GM18505 (cell line): ENCODE results near the gene SMTN.

Experiments
- ATAC-seq: cut with Tn5 transposase; IDR thresholded peaks from one replicate; pipeline ENCODE4 v1.9.1; 2021; ENCODE audit not compliant: unreplicated experiment
- POLR2A ChIP-seq: IDR thresholded peaks from 4 replicates; pipeline ENCODE4 v1.6.1; 2011; ENCODE audit warnings: borderline replicate concordance; ENCODE audit not compliant: insufficient read depth, insufficient read length; ENCODE audit errors: extremely low read depth

SMTN gene

DNA sequence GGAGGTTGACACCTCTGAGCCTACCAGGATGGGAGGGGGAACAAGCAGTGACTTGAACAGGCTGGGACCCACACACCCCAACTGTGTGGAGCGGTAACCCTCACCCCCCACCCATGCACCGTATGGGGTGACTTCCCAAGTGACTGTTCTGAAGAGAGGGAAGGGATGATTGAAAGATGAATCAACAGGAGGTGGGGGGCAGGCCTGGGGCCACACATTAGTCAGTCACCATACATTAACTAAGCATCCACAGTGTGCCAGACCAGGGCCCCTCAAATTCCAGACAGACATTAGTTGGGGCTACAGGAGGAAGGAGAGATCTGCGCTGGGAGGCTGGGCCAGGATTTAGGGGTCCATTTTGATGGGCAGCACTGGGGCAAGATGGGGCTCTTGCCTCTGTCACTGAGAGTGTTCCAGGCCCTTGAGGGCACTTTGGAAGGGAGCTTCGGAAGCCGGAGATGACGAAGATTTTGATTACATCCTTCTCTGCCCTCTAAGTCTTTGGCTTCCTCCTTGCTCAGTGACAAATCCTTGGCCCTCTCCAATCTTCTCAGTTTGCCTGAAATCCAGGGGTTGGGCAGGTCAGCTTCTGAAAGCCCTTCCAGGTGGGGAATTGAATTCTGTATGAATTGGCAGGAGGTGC, 966 bp downstream of the SMTN start:
- no peak for ATAC-seq
- TF ChIP-seq POLR2A = no peak

DNA sequence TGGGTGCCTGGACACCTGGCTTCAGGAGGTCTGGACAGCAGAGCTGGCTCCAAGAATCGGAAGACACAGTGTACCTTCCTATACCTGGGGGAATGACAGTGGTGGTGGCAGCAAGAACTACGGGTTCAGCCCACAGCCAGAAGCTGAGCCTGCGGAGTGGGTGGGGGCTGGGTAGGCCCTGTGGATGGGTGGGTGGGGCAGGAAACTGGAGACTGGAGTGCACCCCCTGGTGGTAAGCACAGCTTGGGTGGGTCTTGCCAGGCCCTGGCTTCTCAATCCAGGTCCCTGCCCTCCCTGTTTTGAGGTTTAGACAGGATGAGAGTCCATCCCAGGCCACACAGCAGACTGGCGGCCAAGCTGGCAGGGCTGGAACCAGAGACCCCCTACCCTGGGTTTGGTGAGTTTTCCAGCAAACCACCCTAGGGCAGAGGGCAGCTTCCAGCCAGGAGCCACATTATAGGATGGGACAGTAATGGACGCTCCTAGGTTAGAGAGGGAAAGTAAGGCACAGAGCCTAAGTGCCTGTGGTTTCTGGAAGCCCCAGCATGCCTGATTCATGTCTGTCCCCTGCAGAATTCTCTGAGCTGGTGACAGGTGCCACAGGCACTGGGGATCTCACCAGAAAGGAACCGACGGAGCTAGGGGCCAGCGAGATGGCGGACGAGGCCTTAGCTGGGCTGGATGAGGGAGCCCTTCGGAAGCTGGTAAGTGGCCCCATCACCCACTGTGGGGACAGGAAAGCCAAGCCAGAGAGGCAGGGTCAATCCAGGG, 1.7 kb downstream of the SMTN start:
- no peak for ATAC-seq
- TF ChIP-seq POLR2A = peak; percentile 6

DNA sequence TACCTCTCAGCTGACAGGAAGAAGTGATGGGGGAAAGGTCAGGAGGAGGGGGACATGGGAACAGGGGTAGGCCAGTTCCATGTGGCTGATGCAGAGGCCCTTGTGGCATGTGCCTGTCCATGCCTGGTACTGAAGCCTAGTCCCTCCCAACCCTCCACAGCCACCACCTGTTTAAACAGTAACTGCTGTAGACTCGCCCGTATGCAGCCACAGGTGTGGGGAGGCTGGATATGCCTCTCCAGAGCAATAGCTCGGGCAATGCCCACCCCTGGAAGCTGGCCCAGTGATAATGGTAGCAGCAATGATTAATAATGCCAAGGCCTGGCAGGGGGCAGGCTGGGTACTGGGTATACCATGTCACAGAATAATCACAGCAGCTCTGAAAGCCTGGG, 2.3 kb downstream of the SMTN start:
- ATAC-seq = no peak
- TF ChIP-seq POLR2A = no peak

DNA sequence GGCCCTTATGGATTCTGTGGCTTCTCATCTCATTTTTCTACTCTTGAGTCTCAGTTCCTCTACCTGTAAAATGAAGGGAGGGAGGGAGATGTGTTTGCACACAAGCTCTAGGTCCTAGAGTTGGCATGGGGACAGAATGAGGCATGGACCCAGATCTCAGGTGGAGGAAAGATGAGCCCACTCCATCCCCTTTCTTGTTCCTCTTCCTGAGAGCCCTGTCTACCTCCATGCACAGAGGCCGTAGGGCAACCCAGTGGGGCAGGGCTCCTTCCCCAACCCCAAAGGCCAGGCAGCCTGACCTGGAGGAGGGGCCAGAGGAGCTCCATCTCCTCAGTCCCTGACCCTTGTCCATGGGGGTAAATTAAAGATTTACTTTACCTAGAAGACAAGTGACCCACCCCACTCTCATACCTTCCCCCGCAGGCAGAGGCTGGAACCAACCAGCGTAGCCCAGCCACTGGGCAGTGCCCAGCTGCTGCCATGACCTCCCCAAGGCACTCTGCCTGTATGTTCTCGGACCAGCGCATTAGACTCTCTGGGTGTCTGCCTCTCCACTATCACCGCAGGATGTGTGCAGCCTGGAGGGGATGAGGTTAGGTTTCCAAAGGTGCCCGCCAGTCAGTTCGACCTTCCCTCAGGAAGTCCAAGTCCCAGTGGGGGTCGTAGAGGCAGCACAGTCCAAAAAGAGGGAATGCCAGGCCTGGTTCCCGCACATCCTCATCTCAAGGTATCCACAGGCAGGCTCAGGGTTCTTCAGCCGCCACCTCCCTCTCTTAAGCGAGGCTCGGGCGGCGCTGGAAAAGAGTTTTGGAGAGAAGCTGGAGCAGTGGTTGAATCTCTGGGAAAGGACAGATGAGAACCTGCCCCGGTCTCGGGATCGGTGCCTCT, 3.0 kb downstream of the SMTN start:
- no peak for ATAC-seq
- TF ChIP-seq POLR2A = no peak

DNA sequence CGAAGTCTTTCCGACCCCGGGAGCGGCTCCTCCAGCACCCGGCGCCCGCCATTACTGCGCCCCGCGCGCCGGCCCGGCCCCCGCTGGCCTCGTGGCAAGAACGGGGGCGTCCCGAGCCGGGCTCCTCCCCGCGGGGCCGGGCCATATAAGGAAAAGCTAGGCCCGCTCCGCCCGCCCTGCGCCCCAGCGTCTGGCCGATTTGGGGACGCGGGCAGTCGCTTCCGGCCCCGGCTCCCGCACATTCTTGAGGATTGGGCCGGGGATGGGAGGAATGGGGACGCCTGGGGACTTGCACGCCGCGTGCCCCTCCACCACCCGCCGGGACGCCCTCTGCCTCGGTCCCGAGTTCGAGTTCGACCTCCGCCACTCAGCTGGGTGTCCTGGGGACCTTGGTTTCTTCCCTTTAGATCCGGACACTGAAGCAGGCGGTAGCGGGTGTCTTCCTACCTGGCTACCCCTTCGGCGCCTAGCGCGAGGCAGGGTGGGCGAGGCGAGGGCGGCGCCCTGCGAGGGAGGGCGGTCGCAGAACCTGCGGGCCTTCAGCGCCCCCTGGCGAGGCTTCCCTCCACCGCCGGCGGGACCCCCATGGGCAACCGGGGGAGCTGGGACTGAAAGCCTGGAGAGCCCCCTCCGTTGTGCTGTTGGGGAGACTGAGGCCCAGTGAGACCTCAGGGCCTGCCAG, 3.8 kb downstream of the SMTN start:
- ATAC-seq = peak; percentile 59
- TF ChIP-seq POLR2A = peak; percentile 86

DNA sequence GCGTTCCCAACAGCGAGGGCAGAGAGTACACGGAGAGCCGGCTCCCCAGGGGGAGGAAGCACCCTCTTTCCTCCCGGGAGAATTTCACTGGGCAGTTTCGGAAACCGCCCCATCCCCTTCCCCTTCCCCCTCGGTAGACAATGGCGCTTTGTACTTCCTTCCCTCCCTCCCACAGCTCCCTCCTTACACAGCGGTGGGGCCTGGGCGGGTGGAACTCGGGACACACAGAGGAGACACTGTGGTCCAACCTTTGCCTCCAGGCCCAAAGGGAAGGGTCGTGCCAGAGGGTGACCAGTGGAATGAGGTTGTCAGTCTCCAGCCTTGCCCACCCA, 4.3 kb downstream of the SMTN start:
- ATAC-seq = no peak
- TF ChIP-seq POLR2A = no peak

DNA sequence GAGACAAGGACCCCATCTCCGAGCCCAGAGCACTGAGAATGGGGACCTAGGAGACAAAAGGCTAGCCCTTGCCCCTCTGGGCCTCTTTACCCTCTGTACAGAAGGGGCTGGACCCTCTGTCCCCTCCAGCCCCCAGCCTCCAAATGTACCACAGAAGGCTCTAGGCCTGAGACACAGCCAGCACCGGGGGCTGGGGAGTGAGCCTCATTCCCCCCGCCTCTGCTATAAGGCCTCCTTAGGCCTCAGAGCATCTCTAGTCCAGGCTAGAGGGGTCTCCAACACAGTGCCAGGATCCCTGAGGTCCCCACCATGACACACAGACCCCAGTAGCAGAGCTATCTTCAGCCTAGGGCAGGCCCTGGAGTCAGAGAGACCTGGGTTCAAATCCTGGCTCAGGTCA, 4.8 kb downstream of the SMTN start:
- no peak for ATAC-seq
- TF ChIP-seq POLR2A = no peak

DNA sequence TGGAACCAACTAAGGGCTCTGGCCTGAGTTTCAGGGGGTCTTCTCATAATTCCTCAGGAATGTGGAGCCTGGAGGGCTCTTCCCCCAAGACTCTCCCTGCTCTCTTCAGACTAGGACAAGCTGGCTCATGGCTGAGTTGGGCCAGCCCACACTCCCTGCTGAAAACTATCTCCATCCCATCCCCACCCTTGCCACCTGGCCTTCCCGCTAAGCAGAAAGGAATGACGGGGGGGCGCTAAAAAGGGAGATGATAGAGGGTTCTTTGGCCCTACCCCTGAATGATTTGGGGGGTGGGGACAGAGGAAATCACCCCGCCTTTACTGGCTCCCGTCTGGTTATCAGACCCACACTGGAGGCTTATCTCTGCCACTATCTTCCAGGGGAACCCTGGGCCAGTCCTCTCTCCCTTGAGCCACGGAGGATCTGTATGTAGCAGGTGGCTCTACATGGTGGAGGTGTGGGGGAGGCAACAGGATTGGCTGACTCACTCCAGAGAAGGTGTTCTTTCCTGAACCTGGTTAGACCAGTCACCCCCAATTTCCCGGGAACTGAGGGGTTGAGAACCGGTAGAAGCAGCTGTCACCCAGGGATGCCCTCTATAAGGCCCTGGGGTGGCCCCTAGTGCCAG, 5.7 kb downstream of the SMTN start:
- no peak for ATAC-seq
- no peak for TF ChIP-seq POLR2A

DNA sequence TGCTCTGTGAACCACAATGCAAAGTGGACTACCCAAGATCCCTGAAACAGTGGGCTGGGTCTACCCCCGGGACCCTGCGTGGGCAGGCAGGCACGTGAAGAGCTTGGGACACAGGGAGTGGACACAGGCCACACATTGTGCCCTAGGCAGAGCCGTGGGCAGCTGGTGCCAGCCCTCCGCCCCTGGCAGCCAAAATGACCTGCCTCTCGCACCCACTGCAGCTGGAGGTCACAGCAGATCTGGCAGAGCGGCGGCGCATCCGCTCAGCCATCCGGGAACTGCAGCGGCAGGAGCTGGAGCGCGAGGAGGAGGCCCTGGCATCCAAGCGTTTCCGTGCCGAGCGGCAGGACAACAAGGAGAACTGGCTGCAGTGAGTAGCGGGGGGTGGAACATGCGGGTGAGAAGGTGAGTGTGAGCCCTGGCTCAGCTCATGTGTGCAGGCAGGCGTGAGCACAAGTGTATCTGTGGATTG, 6.7 kb downstream of the SMTN start:
- TF ChIP-seq POLR2A = no peak

DNA sequence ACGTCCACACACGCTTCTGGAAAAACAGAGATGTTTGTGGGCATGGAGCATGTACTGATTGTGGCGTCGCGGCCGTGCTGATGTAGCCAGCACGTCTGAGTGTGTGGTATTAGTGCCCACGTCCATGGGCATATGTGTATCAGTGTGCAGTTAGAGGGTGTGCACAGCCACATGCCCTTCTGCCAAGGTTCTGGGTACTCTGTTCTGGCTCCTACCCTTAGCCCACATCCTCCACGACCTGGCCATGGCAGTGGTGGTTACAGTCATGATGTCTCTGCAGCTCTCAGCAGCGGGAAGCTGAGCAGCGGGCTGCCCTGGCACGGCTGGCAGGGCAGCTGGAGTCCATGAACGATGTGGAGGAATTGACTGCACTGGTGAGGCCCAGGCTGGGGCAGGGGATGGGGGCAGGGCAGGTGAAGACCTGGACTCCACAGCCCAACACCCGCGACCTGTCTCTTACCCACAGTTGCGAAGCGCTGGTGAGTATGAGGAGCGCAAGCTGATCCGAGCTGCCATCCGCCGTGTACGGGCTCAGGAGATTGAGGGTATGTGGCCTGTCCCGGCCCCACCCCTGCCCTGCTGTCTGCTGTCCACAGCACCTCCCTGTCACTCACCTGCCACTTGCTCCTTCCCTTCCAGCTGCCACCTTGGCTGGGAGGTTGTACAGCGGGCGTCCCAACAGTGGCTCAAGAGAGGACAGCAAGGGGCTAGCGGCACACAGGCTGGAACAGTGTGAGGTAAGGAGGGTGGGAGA, 7.3 kb downstream of the SMTN start:
- no peak for ATAC-seq
- TF ChIP-seq POLR2A = no peak

More for the DNA sequence above, 6.7 kb downstream of the SMTN start:
- no peak for ATAC-seq

DNA sequence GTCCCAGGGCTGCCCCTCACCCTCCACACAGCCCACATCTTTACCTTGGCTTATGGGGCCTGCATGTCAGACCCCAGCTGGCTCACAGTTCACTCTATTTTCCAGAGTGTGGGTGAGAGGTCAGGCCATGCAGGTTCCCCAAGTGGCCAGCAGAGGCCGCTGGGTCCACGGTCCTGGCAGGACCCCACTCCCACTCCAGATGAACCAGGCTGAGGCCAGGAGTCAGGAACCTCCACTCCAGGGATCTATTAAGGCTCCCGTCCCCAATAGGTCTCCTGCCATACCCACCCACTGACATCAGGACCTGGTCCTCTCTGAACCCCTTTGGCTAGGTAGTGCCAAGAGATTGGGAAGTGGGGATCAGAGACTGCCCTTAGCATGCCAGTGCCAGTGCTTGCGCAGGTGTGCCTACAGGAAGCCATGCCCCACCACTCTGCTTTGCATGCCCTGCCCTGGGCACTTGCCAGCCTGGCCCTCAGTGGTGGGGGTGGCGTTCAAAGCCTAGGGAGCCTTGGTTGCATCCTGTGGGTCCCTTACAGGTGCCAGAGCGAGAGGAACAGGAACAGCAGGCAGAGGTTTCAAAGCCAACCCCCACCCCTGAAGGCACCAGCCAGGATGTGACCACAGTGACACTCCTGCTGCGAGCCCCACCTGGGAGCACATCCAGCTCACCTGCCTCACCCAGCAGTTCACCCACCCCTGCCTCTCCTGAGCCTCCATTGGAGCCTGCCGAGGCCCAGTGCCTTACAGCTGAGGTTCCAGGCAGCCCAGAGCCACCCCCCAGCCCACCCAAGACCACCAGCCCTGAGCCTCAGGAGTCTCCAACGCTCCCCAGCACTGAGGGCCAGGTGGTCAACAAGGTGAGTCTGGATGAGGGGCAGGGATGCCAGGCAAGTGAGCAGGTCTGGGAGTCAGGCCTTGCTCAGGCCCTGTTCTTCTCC, 8.3 kb downstream of the SMTN start:
- no peak for ATAC-seq
- no peak for TF ChIP-seq POLR2A
